ENCODE results near the gene SDF2.
A peak's percentile ranks its signal among the peaks of the same experiment; 100 is the strongest.
"Not testable (repeated sequence)": the region's sequence is repeated elsewhere in the genome, so short reads cannot be mapped to it uniquely, and the experiment has no call there.

Gene SDF2

GRCh38 chr17:28682655-28683054 is 20.9 kb upstream of the SDF2 start:
- DNase-seq = no peak

GRCh38 chr17:28675980-28676379 is 14.3 kb upstream of the SDF2 start:
- no peak for DNase-seq

DNA sequence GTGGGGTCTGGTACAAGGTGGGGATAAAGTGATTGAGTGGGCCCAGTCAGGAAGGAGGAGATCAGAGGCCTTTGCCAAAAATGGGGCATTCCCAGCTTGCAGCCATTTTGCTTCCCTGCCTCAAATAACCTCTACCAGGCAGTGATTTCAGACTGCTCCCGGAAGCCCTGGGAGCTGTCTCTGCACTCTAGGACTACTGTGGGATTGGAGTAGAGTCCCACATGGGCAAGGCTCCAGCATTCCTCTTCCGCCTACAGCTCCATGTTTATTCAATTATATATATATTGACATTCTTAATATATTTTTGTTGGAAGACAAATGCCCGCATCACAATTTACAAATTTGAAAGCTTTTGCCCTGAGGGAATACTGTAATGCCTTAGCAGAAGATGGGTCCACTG is 13.8 kb upstream of the SDF2 start:
- no peak for DNase-seq

GRCh38 chr17:28669918-28670317 is 8.2 kb upstream of the SDF2 start:
- DNase-seq = no peak

DNA sequence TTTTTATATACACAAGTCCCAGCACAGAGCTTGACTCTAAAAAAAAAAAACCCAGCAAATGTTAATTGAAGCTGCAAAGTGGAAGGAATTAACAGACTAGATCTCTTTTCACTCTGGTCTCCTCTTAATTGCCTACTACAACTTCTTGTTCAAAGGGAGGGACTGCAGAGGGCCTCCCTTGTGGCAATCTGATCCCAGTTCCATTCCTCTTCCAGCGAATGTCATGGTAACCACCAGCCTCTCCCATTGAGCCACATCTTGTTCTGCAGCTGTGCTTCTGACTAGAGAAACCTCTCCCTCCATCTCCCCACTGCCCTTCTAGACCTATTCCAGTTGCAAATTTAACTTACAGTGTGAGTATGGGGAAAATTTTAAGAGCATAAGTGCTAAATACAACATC is 6.2 kb upstream of the SDF2 start:
- DNase-seq = no peak

GRCh38 chr17:28665994-28666393 is 4.3 kb upstream of the SDF2 start:
- no peak for DNase-seq

DNA sequence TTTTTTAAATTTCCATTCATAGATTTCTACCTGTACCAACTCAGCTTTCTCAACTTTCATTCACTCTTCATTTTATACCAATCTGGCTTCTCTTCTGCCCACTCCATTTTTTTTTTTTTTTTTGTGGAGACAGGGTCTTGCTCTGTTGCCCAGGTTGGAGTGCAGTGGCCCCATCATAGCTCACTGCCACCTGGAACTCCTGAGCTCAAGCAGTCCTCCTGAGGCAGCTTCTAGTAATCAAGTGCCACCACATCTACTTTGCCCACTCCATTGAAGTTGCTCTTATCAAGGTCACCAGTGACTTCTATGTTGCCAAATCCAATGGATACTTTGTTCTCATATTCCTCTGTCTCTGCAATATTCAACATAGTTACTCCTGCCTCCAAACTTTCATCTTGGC is 2.0 kb upstream of the SDF2 start:
- DNase-seq = no peak

DNA sequence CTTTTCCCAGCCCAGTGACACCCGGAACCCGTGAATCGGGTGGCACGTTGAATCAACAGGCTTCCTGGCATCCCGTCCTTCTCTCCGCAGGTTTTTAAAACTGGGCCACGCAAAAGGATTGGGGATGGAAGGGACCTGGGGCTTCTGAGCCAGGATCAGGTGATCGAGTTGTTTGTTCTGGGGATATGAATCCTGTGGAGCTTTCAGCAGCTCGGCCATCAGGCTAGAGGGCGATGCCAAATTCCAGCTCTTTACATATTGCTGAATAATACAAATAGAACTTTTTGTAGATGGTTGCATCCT is 772 bp upstream of the SDF2 start:
- DNase-seq = no peak

DNA sequence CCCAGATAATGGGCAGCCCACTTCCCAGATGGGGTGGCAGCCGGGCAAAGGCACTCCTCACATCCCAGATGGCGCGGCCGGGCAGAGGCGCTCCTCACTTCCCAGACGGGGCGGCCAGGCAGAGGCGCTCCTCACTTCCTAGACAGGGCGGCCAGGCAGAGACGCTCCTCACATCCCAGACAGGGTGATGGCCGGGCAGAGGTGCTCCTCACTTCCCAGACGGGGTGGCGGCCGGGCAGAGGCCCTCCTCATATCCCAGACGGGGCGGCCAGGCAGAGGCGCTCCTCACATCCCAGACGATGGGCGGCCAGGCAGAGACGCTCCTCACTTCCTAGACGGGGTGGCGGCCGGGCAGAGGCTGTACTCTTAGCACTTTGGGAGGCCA is 2.2 kb downstream of the SDF2 start:
- DNase-seq = not testable (repeated sequence)

- not testable (repeated sequence) for DNase-seq
Observed at GRCh38 chr17:28658766-28659496, 2.8 kb downstream of the SDF2 start.

GRCh38 chr17:28658342-28658741 is 3.4 kb downstream of the SDF2 start:
- DNase-seq = not testable (repeated sequence)

GRCh38 chr17:28657756-28658155 is 4.0 kb downstream of the SDF2 start:
- DNase-seq = no peak

DNA sequence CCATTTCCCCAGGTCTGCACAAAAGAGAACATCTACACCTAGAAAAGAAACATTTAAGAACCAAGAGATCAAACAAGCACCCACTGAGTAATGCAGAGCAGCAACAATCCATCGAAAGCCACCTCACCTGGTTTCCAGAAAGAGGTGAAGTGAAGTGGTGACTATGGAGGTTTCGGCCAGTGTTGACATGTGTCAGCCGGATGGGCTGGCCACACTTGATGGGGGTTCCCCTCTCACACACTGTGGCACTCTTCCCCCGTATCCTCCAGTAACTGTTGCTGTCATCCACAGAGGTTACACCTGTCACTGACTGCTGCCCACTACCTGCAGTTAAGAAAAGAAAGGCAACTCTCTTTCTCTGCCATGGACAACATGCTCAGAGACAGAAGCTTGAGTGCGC is 6.5 kb downstream of the SDF2 start:
- DNase-seq = no peak

DNA sequence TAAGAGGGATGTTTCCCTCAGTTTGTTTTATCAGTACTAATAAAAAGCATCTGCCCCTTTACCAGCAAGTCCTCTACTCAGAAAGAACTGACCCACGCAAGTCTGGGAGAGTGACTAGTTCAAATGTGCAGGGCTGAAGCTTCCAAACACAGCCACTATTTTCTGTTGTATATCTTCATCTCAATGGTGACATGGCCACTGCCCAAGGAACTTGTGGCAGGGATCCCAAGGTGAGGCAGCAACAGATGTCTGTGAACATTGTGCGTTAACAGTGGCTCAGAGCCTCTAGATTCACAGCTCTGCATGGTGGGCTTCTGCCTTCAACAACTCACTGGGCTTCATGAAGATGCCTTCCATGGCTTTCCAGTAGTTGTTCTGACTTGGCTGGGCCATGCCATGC is 13.0 kb downstream of the SDF2 start:
- no peak for DNase-seq

GRCh38 chr17:28646039-28646754 is 15.5 kb downstream of the SDF2 start:
- no peak for DNase-seq

GRCh38 chr17:28645576-28645939 is 16.1 kb downstream of the SDF2 start:
- no peak for DNase-seq

- peak; percentile 93 for DNase-seq
Observed at GRCh38 chr17:28644787-28645575, 16.7 kb downstream of the SDF2 start, which contains the start of gene BLTP2. Gene BLTP2, minus strand, starts transcription at chr17:28645158. Its CDS starts 102 bp downstream, at chr17:28645056.

GRCh38 chr17:28643983-28644786 is 17.5 kb downstream of the SDF2 start:
- peak; percentile 22 for DNase-seq

GRCh38 chr17:28641579-28641978 is 20.1 kb downstream of the SDF2 start:
- no peak for DNase-seq

DNA sequence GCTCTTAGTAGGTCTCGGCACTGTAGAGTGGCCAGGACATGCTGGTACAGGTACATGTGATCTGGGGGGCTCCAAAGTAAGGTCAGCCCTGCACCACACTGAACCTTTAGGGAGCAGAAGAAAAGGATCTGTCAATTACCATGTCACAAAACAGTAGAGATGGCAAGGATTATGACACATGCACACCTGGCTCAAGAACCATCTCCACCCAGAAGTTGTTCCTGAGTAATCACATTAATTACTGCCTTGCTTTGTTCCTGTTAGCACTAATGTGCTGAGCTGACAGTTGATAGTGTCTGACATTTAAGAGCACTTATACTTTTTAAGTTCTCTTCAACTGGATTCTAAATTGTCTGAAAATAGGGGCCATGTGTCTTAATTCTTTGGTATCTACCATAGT is 26.2 kb downstream of the SDF2 start:
- DNase-seq = no peak

- no peak for DNase-seq
Observed at GRCh38 chr17:28634206-28634865, 27.4 kb downstream of the SDF2 start.

- no peak for DNase-seq
Observed at GRCh38 chr17:28626818-28627217, 34.9 kb downstream of the SDF2 start.

- no peak for DNase-seq
Observed at GRCh38 chr17:28624148-28624547, 37.6 kb downstream of the SDF2 start.
